Caki2 (cell line): ENCODE data around the gene SH2D3C. TPM values are rescaled to one million over a fixed set of nuclear protein-coding genes. Genes with fewer than 3 reads are reported as not detected.

Experiments
- DNase-seq: peaks from one replicate; pipeline ENCODE4 v3.0.0-alpha.2; 2015; ENCODE audit warnings: low read depth
- in situ Hi-C: cut with HindIII; loops from 2 replicates; pipeline ENCODE4 v1.10.0; 2016; ENCODE audit warnings: low sequenced_read_pairs, low pct_unique_long_range_greater_than_20kb, mixed read lengths
- total RNA-seq: library from RNA; depleted of rRNA; stranded (reverse); fragments of >200 nt; shearing (Covaris generic); gene quantifications from 2 replicates; pipeline ENCODE4 v1.2.3, GENCODE V29; 2014; ENCODE audit warnings: low replicate concordance

SH2D3C gene
- total RNA-seq, 1 experiment from 2014 or later, result not detected

- peak; percentile 90 for DNase-seq
- in situ Hi-C loops, result no loop called here
Observed at GRCh38 chr9:127715470-127716337, 62.8 kb downstream of the SH2D3C start, which contains the start of the genes PTRH1 and TTC16. TSS of gene PTRH1 (minus strand) at chr9:127715663. CDS start at chr9:127715639, 24 bp downstream. TSS of gene TTC16 (plus strand) at chr9:127716079. CDS start at chr9:127716146, 67 bp downstream.

- in situ Hi-C loops, result no loop called here
Observed at GRCh38 chr9:127714951-127715469, 63.5 kb downstream of the SH2D3C start.

GRCh38 chr9:127714020-127714750 is 64.3 kb downstream of the SH2D3C start:
- DNase-seq, result no peak
- in situ Hi-C loops, result no loop called here

More at GRCh38 chr9:127714951-127715469, 63.5 kb downstream of the SH2D3C start:
- DNase-seq, result no peak

- in situ Hi-C loops, result no loop called here
Observed at GRCh38 chr9:127712867-127713266, 65.6 kb downstream of the SH2D3C start.

GRCh38 chr9:127712371-127712770 is 66.1 kb downstream of the SH2D3C start:
- in situ Hi-C loops, result no loop called here
- DNase-seq, result no peak

More at GRCh38 chr9:127712867-127713266, 65.6 kb downstream of the SH2D3C start:
- no peak for DNase-seq

GRCh38 chr9:127711831-127712274 is 66.6 kb downstream of the SH2D3C start:
- no peak for DNase-seq
- in situ Hi-C loops, result no loop called here

- in situ Hi-C loops, result no loop called here
- no peak for DNase-seq
Observed at GRCh38 chr9:127711226-127711701, 67.2 kb downstream of the SH2D3C start.

GRCh38 chr9:127710204-127710783 is 68.2 kb downstream of the SH2D3C start:
- in situ Hi-C loops, result no loop called here

GRCh38 chr9:127708952-127709587 is 69.4 kb downstream of the SH2D3C start:
- no peak for DNase-seq
- in situ Hi-C loops, result no loop called here

More at GRCh38 chr9:127710204-127710783, 68.2 kb downstream of the SH2D3C start:
- no peak for DNase-seq

- no peak for DNase-seq
- in situ Hi-C loops, result no loop called here
Observed at GRCh38 chr9:127707766-127708165, 70.7 kb downstream of the SH2D3C start.

GRCh38 chr9:127706836-127707241 is 71.6 kb downstream of the SH2D3C start, which contains the start of gene CFAP157:
TSS of gene CFAP157 (plus strand) at chr9:127706988. CDS start at chr9:127707032, 44 bp downstream.
- no peak for DNase-seq
- in situ Hi-C loops, result no loop called here

- in situ Hi-C loops, result no loop called here
Observed at GRCh38 chr9:127705577-127706379, 72.7 kb downstream of the SH2D3C start.

GRCh38 chr9:127703289-127703946 is 75.0 kb downstream of the SH2D3C start:
- no peak for DNase-seq
- in situ Hi-C loops, result no loop called here

More at GRCh38 chr9:127705577-127706379, 72.7 kb downstream of the SH2D3C start:
- no peak for DNase-seq

GRCh38 chr9:127700594-127701255 is 77.7 kb downstream of the SH2D3C start:
- no peak for DNase-seq
- in situ Hi-C loops, result no loop called here

- no peak for DNase-seq
- in situ Hi-C loops, result no loop called here
Observed at GRCh38 chr9:127700140-127700539, 78.3 kb downstream of the SH2D3C start.
